Myocyte (in vitro differentiated cells): Measurements from ENCODE around the gene DNAH3. TPM values are rescaled to one million over a fixed set of nuclear protein-coding genes. Genes with fewer than 3 reads are reported as not detected.

Experiments
- DNase-seq: peaks from one replicate; pipeline ENCODE4 v3.0.0-alpha.2; 2012; ENCODE audit warnings: low read depth
- total RNA-seq: library from RNA; depleted of rRNA; stranded (reverse); fragments of >200 nt; gene quantifications from 2 replicates; pipeline ENCODE4 v1.2.3, GENCODE V29; 2014

Gene DNAH3
- total RNA-seq, 1 donor from 2014 or later, result 0.03 TPM

GRCh38 chr16:20883554-20884239, 266.9 kb downstream of the DNAH3 start:
- no peak for DNase-seq

Other genes with a start within 250 kb of the DNAH3 start
- 8.0 and 9.5 TPM in 2 replicates for gene LDAF1, start 7.8 kb upstream of the DNAH3 start, total RNA-seq
- gene ZP2, start 60.7 kb upstream of the DNAH3 start, total RNA-seq, result not detected in 2 replicates
- 0.03 TPM in 1 of 2 replicates, not detected in the other for gene ANKS4B, start 82.9 kb upstream of the DNAH3 start, total RNA-seq
- 0.73 TPM in 1 of 2 replicates, not detected in the other for gene CRYM, start 127.4 kb upstream of the DNAH3 start, total RNA-seq